GM13976 (cell line): Measurements from ENCODE around the gene CTNNAL1.
"Not testable (repeated sequence)": the region's sequence is repeated elsewhere in the genome, so short reads cannot be mapped to it uniquely, and the experiment has no call there.

ENCODE experiments used
- DNase-seq: peaks from one replicate; pipeline ENCODE4 v3.0.0; 2012; ENCODE audit warnings: low spot score
- in situ Hi-C: fragments of 300-500 bp; cut with MboI; formaldehyde crosslinking; loops from one replicate; pipeline ENCODE4 v1.12.0; 2022; ENCODE audit warnings: low sequenced_read_pairs, mixed read lengths, inconsistent platforms; ENCODE audit not compliant: unreplicated experiment
- TF ChIP-seq, protein P1 (sequence below): IDR thresholded peaks from 2 replicates; pipeline ENCODE4 v1.5.1; 2012; ENCODE audit warnings: borderline replicate concordance, mild to moderate bottlenecking; ENCODE audit not compliant: insufficient read depth; ENCODE audit errors: extremely low read depth, missing control alignments, control extremely low read depth

CTNNAL1 gene

DNA sequence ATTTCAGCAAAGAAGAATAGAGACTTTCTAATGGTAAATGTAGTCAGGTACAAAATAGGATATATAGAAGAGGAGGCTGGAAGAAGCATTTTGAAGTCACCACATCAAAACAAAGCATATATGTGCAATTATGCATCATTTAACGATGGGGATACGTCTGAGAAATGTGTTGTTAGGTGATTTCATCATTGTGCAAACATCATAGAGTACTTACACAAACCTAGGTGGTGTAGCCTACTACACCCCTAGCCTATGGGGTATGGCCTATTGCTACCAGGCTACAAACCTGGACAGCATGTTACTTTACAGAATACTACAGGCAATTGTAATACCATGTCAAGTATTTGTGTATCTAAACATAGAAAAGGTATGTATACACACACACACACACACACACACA lies 107.8 kb downstream of the CTNNAL1 start:
- DNase-seq: no peak
- TF ChIP-seq, protein P1, sequence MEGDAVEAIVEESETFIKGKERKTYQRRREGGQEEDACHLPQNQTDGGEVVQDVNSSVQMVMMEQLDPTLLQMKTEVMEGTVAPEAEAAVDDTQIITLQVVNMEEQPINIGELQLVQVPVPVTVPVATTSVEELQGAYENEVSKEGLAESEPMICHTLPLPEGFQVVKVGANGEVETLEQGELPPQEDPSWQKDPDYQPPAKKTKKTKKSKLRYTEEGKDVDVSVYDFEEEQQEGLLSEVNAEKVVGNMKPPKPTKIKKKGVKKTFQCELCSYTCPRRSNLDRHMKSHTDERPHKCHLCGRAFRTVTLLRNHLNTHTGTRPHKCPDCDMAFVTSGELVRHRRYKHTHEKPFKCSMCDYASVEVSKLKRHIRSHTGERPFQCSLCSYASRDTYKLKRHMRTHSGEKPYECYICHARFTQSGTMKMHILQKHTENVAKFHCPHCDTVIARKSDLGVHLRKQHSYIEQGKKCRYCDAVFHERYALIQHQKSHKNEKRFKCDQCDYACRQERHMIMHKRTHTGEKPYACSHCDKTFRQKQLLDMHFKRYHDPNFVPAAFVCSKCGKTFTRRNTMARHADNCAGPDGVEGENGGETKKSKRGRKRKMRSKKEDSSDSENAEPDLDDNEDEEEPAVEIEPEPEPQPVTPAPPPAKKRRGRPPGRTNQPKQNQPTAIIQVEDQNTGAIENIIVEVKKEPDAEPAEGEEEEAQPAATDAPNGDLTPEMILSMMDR: no peak
- in situ Hi-C loops: no loop called here

- in situ Hi-C loops: no loop called here
- TF ChIP-seq, protein P1: no peak
- no peak for DNase-seq
These were observed 109.1 kb downstream of the CTNNAL1 start for GRCh38 chr9:108904161-108904560.

DNA sequence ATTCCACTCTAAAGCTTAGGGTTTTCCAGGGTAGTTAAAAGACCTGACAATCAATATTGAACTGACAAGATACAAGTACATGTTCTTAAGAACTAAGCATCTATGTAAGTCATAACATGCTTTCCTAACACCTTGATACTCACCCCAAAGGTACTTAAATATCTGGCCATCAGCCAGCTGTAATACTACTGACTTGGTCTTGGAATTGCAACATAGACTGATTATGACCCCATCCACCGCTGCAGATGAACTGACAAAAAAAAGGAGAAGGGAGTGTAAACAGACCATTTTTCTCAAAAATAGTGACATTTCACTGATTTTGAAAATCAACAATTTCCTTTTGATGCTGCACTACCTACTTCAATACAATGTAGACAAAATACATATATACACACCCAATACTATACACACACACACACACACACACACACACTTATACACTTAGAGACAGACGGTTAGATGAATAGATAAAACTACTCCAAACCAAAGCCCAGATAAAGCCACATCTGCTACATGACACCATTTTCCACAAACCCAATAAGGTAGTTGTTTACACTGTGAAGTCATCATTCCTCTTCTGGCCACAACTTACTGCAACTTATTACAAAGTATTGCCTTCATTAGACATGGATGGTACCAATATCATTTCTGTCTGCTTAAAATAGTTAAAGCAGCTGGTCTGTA lies 109.7 kb downstream of the CTNNAL1 start:
- no peak for DNase-seq
- TF ChIP-seq, protein P1: no peak
- in situ Hi-C loops: no loop called here

DNA sequence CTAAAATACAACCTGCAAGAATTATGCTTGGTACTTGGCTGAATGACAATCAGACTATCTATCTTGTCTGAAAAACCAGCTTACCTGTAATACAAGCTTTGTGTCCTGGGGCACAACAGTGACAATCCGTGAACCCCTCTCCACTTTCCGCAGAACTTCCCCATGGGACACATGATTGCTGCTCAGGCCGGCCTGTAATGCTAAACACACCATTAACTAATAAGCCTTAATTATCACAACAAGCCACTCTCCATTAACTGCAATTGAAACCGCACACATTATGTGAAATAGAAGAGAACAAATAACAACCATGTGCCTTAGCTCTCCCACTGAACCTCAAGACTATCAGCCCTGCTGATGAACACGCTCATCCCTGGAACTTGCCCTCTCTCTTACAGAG lies 113.1 kb downstream of the CTNNAL1 start:
- DNase-seq: no peak
- TF ChIP-seq, protein P1: no peak
- in situ Hi-C loops: no loop called here

DNA sequence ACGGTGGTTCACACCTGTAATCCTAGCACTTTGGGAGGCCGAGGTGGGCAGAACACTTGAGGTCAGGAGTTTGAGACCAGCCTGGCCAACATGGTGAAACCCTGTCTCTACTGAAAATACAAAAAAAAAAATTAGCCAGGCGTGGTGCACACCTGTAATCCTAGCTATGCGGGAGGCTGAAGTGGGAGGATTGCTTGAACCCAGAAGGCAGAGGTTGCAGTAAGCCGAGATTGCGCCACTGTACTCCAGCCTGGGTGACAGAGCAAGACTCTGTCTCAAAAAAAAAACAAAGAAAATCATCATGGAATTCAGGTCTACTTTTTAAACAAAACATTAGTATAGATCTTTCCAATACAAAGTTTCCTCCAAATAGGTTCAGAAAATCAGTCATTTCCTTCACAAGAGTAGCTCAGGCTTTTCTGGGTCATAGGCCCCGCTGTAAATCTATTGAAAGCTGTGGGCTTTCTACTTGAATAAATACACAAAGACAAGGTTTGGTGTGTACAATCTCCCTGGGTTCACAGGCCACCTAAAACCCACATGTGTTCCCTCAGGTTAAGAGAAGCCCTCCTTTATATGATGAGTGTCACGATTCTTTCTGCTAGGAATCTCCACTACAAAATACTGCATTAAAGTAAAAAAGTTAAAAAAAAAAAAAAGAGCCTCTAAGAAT lies 114.1 kb downstream of the CTNNAL1 start:
- in situ Hi-C loops, DNase-seq: not testable (repeated sequence)

- in situ Hi-C loops: no loop called here
- TF ChIP-seq, protein P1: no peak
- no peak for DNase-seq
These were observed 115.8 kb downstream of the CTNNAL1 start for GRCh38 chr9:108897324-108898096.
